ENCODE results near the gene BACH2. TPM values are rescaled to one million over a fixed set of nuclear protein-coding genes. Genes with fewer than 3 reads are reported as not detected.

The BACH2 gene
- total and polyA plus RNA-seq, 7 donors = under 0.01 to 5.6 (median 1.4) TPM

DNA sequence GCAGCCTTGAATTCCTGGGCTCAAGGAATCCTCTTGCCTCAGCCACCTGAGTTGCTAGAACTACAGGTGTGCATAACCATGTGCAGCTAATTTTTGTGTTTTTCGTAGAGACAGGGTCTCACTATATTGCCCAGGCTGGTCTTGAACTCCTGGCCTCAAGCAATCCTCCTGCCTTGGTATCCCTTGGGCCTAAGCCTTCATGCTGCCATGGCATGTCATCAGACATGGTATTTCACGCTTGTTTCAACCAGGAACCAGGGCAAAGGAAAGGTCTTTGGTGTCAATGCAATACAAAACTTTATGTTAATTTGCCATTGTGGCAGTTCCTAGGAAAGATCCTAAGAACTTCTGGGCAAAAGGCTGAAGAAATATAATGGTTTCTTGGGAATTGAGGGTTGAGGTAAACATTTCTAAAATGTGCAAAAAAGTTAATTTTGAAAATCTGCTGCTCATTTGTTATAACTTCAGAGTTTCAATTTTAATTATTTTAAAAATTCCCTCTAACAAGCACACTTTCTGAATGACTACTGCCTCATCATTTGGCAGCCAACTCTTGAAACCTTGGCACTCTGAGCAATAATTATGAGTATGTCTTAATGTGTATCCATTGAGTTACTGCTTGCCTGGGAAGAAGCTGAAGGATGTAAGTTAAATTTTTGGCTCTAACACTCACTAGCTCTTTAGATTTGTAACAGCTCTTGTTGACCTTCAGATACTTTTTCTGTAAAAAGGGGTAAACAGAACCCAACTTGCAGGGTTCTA, 248.3 kb downstream of the BACH2 start:
- 92 to 94% methylated on average over 2 of the region's 2 CpGs for WGBS, 2 donors
- H3K4me1 ChIP-seq = no peaks in the 10 kb centered on the region
- intact Hi-C loops (cut with DNase I) = no loop called here

DNA sequence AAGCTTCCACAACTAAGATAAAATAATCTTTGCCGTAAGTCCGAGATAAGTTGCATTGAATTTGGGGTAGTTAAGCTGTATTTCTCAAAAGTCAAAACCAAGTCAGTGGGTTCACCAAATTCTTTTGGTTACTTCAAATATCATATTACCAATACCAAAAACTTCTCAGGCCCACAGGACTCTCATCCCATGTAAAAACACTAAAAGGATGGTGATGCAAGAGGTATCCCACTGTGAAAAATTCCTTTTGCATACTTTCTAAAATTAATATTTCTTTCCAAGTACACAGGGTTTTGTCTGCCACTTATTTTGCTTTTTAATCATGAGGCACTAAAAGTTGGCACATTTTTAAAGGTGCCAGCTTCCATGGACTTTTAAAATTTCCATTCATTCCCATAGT, 251.1 kb downstream of the BACH2 start:
- intact Hi-C loops (cut with DNase I) = no loop called here
- WGBS, 2 donors = 95 to 98% methylated on average over 2 of the region's 2 CpGs

More for the DNA sequence above, 248.3 kb downstream of the BACH2 start:
- Histone ChIP-seq H3K4me3 (no peak overlapping the region), H3K36me3 (no peaks in the 10 kb centered on the region), H3K27me3 (no peaks in the 10 kb centered on the region), H3K27ac (no peak overlapping the region), H3K9me3 (no peaks in the 10 kb centered on the region)
- DNase-seq = no peak
- TF ChIP-seq POLR2A (IDR thresholded peaks at IDR 0.05) = no peak
- TF ChIP-seq, protein P1, sequence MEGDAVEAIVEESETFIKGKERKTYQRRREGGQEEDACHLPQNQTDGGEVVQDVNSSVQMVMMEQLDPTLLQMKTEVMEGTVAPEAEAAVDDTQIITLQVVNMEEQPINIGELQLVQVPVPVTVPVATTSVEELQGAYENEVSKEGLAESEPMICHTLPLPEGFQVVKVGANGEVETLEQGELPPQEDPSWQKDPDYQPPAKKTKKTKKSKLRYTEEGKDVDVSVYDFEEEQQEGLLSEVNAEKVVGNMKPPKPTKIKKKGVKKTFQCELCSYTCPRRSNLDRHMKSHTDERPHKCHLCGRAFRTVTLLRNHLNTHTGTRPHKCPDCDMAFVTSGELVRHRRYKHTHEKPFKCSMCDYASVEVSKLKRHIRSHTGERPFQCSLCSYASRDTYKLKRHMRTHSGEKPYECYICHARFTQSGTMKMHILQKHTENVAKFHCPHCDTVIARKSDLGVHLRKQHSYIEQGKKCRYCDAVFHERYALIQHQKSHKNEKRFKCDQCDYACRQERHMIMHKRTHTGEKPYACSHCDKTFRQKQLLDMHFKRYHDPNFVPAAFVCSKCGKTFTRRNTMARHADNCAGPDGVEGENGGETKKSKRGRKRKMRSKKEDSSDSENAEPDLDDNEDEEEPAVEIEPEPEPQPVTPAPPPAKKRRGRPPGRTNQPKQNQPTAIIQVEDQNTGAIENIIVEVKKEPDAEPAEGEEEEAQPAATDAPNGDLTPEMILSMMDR (IDR thresholded peaks at IDR 0.05) = no peak
- no peak for TF ChIP-seq POLR2AphosphoS5 (IDR thresholded peaks at IDR 0.05)
- TF ChIP-seq EP300 (IDR thresholded peaks at IDR 0.05) = no peak

GRCh38 chr6:90044833-90045381, 251.7 kb downstream of the BACH2 start:
- 66 to 75% methylated on average over 3 of the region's 3 CpGs for WGBS, 2 donors

More for the DNA sequence above, 251.1 kb downstream of the BACH2 start:
- Histone ChIP-seq H3K27ac (no peak overlapping the region), H3K9me3 (no peaks in the 10 kb centered on the region), H3K27me3 (no peaks in the 10 kb centered on the region), H3K36me3 (no peaks in the 10 kb centered on the region), H3K4me1 (no peaks in the 10 kb centered on the region), H3K4me3 (no peak overlapping the region)
- no peak for TF ChIP-seq POLR2A (IDR thresholded peaks at IDR 0.05)
- TF ChIP-seq POLR2AphosphoS5 (IDR thresholded peaks at IDR 0.05) = no peak
- DNase-seq = no peak

DNA sequence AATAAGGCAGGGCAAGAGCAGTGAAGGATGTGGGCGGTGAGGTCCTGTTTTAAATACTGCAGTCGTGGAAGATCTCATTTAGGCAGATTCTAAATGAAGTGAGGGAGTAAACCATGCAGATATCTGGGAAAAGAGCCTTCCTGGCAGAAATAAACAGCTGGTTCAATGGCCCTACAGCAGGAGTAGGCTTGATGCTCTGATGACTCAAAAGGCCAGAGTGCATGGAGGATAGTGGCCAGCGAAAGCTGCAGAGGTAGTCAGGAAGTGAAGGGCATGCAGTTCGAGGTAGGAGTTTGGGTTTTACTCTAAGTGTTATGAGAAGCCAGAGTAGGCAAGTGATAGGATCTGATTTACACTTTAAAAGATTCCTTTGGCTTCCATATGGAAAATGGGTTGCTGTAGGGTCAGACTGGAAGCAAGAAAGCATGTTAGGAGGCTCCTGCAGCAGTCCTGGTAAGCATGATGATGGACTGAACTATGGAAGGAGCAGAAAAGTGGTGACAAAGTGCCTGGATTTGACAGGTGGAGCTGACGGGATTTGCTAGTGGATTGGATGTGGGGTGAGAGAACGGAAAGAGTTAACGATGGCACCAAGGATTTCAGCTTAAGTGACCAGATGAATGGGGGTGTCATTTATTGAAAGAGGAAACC, 252.3 kb downstream of the BACH2 start:
- DNase-seq = no peak
- WGBS, 2 donors = 84 to 90% methylated on average over 7 of the region's 7 CpGs
- H3K4me3 ChIP-seq = no peak overlapping the region
- no peaks in the 10 kb centered on the region for H3K27me3 ChIP-seq
- intact Hi-C loops (cut with DNase I) = no loop called here
- TF ChIP-seq, protein P1 (IDR thresholded peaks at IDR 0.05) = no peak
- TF ChIP-seq POLR2A (IDR thresholded peaks at IDR 0.05) (no peak), POLR2AphosphoS5 (IDR thresholded peaks at IDR 0.05) (no peak), EP300 (IDR thresholded peaks at IDR 0.05) (no peak)
- H3K27ac ChIP-seq = no peak overlapping the region
- H3K4me1 ChIP-seq = no peaks in the 10 kb centered on the region
- no peaks in the 10 kb centered on the region for H3K9me3 ChIP-seq
- no peaks in the 10 kb centered on the region for H3K36me3 ChIP-seq

More at GRCh38 chr6:90044833-90045381, 251.7 kb downstream of the BACH2 start:
- Histone ChIP-seq H3K9me3 (no peaks in the 10 kb centered on the region), H3K27ac (no peak overlapping the region), H3K4me1 (no peaks in the 10 kb centered on the region), H3K4me3 (no peak overlapping the region), H3K27me3 (no peaks in the 10 kb centered on the region), H3K36me3 (no peaks in the 10 kb centered on the region)
- TF ChIP-seq, protein P1 (IDR thresholded peaks at IDR 0.05) = no peak
- TF ChIP-seq POLR2A (IDR thresholded peaks at IDR 0.05) = no peak
- no peak for TF ChIP-seq POLR2AphosphoS5 (IDR thresholded peaks at IDR 0.05)
- no peak for TF ChIP-seq EP300 (IDR thresholded peaks at IDR 0.05)
- intact Hi-C loops (cut with DNase I) = no loop called here
- DNase-seq = no peak

- TF ChIP-seq POLR2AphosphoS5 (IDR thresholded peaks at IDR 0.05) = no peak
- TF ChIP-seq, protein P1 (IDR thresholded peaks at IDR 0.05) = no peak
- no peak for TF ChIP-seq EP300 (IDR thresholded peaks at IDR 0.05)
- no peak for TF ChIP-seq POLR2A (IDR thresholded peaks at IDR 0.05)
- no peak overlapping the region for H3K27ac ChIP-seq
- no peak overlapping the region for H3K4me3 ChIP-seq
- 62 to 83% methylated on average over 4 of the region's 4 CpGs for WGBS, 2 donors
- intact Hi-C loops (cut with DNase I) = no loop called here
- H3K36me3 ChIP-seq = no peaks in the 10 kb centered on the region
- H3K9me3 ChIP-seq = no peaks in the 10 kb centered on the region
- H3K4me1 ChIP-seq = peaks cover 0 to 2% (median 0%) of the 10 kb centered on the region in 4 donors
- no peak for DNase-seq
- no peaks in the 10 kb centered on the region for H3K27me3 ChIP-seq
These were observed 255.7 kb downstream of the BACH2 start for GRCh38 chr6:90040931-90041330.
